Adrenal gland (tissue), 12 donors: ENCODE data around the gene RASSF8. TPM values are rescaled to one million over a fixed set of nuclear protein-coding genes. Genes with fewer than 3 reads are reported as not detected.

Source experiments
- DNase-seq, 7 donors: peaks; one replicate each; pipeline ENCODE4 v3.0.0-alpha.2; 2019 to 2020
- H3K27ac ChIP-seq, 5 donors: fragments of 200-600 bp; sonication (generic) in 4 of 5; 1 replicate in 3 of 5; 2 replicates in 2 of 5; pipeline versions ENCODE4 v1.5.1 to v1.8.0; 2016 to 2020; ENCODE audit warnings: mild to moderate bottlenecking in 1 of 5
- H3K27me3 ChIP-seq: fragments of 200-600 bp; 2 replicates; pipeline ENCODE4 v1.8.0; 2021
- H3K36me3 ChIP-seq, 2 donors: fragments of 200-600 bp; replicated peaks in 1 of 2; 1 replicate in 1 of 2; 2 replicates in 1 of 2; pipeline versions ENCODE4 v1.5.1 to v1.8.0; 2018 to 2022
- H3K4me1 ChIP-seq, 2 donors: fragments of 200-600 bp; replicated peaks in 1 of 2; 1 replicate in 1 of 2; 2 replicates in 1 of 2; pipeline versions ENCODE4 v1.5.1 to v1.8.0; 2018 to 2021
- H3K4me3 ChIP-seq, 4 donors: fragments of 200-600 bp; sonication (generic) in 3 of 4; one replicate each; pipeline ENCODE4 v1.5.1; 2016 to 2018
- H3K9me3 ChIP-seq, 3 donors: fragments of 200-600 bp; sonication (generic) in 1 of 3; replicated peaks in 1 of 3; 1 replicate in 2 of 3; 2 replicates in 1 of 3; pipeline versions ENCODE4 v1.5.1 to v1.8.0; 2016 to 2021
- POLR2A ChIP-seq, 2 donors: fragments of 450-650 bp; IDR thresholded peaks; one replicate each; pipeline ENCODE4 v1.6.1; 2017; ENCODE audit warnings: antibody characterized with exemption in 2 of 2, mild to moderate bottlenecking in 2 of 2, moderate library complexity in 1 of 2
- WGBS, 4 donors: extraction: QIAGEN DNeasy Blood & Tissue Kit in 2 of 4; methylation state at CpG; one replicate each; pipeline versions ENCODE4 v1.1.5 to v1.1.7; 2013 to 2017; 5-methylcytosine and 5-hydroxymethylcytosine counted together
- intact Hi-C, 2 donors: fragments of 100-400 bp; cut with DNase I; formaldehyde crosslinking; loops; one replicate each; pipeline versions ENCODE4 v1.14.1 to v1.15.0; 2022 to 2023
- polyA plus RNA-seq, 3 donors: library from polyadenylated mRNA; stranded (reverse); fragments of 200-250 nt in 2 of 3; fragments of 350-450 nt in 1 of 3; fragmentation: Illumina TruSeq in 1 of 3; extraction: RNeasy Lipid Tissue Mini Kit (QIAGEN cat#74804) in 1 of 3; gene quantifications; one replicate each; pipeline ENCODE4 v1.2.3, GENCODE V29; 2013 to 2014
- total RNA-seq, 9 donors: library from RNA; depleted of rRNA in 4 of 9; stranded (reverse); fragments of >200 nt in 4 of 9; fragments of 120-200 nt in 1 of 9; fragmentation: NEBNext Ultra II Directional in 1 of 9; extraction: Animal tissue kit (Norgen Biotek cat#: 25700) in 1 of 9; gene quantifications; one replicate each; pipeline versions ENCODE4 v1.1.0 to v1.2.4, GENCODE V29; 2013 to 2023
- TF ChIP-seq, protein P1 (sequence below), 6 experiments: fragments of 450-650 bp in 4 of 6; fragments of 200-600 bp in 2 of 6; sonication (generic) in 1 of 6; IDR thresholded peaks; 1 replicate in 5 of 6; 2 replicates in 1 of 6; pipeline versions ENCODE4 v1.5.1 to v1.8.0; 2016 to 2021; ENCODE audit warnings: antibody characterized with exemption in 6 of 6, mild to moderate bottlenecking in 2 of 6, moderate library complexity in 1 of 6
- donor health status: healthy with polysubstance abuse.
- donor health status: Bipolar disorder and iron deficiency.
- donor health status: DM: yes; HTN: yes; CAD: no.
- donor health status: DM: no; HTN: no; CAD: no.
- donor health status: DM: no; HTN: no; CAD: no.
- donor health status: DM: yes; HTN: yes; CAD: no.

Gene RASSF8
- total and polyA plus RNA-seq, 12 donors = 6.5 to 85.7 (median 43.9) TPM

DNA sequence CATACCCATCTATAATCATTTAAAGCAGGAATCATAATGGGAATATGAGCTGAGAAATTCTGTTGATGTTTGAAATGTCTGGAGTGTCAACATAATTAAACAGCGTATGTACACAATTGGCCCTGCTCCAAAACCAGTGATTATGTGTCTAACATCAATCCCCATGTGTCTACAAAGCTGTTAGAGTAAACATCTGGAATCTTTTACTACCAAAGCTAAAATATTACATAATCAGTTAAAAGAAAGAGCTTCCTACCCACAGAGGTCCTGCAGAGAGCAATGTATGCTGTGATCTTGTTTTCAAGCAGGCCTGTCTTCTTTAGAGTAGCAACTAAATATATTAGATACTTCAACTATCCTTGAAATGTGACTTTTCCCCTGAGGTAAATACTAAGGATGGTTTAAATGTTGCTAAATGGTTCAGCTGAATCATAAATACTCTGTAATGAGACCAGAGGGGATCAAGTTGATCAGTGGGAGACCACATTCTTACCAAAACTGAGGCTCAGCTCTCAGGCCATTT lies 74.3 kb downstream of the RASSF8 start:
- intact Hi-C loops = no loop called here
- no peak for DNase-seq
- 61 to 75% (median 70%) methylated on average over 1 of the region's 1 CpG for WGBS, 4 donors
- Histone ChIP-seq H3K4me1 (peaks cover 0 to 28% of the 10 kb centered on the region in 2 donors), H3K36me3 (no peaks in the 10 kb centered on the region), H3K9me3 (no peaks in the 10 kb centered on the region), H3K27me3 (no peaks in the 10 kb centered on the region), H3K4me3 (no peak overlapping the region), H3K27ac (no peak overlapping the region)
- TF ChIP-seq, protein P1, sequence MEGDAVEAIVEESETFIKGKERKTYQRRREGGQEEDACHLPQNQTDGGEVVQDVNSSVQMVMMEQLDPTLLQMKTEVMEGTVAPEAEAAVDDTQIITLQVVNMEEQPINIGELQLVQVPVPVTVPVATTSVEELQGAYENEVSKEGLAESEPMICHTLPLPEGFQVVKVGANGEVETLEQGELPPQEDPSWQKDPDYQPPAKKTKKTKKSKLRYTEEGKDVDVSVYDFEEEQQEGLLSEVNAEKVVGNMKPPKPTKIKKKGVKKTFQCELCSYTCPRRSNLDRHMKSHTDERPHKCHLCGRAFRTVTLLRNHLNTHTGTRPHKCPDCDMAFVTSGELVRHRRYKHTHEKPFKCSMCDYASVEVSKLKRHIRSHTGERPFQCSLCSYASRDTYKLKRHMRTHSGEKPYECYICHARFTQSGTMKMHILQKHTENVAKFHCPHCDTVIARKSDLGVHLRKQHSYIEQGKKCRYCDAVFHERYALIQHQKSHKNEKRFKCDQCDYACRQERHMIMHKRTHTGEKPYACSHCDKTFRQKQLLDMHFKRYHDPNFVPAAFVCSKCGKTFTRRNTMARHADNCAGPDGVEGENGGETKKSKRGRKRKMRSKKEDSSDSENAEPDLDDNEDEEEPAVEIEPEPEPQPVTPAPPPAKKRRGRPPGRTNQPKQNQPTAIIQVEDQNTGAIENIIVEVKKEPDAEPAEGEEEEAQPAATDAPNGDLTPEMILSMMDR (IDR thresholded peaks at IDR 0.05) = no peak
- TF ChIP-seq POLR2A (IDR thresholded peaks at IDR 0.05) = no peak

DNA sequence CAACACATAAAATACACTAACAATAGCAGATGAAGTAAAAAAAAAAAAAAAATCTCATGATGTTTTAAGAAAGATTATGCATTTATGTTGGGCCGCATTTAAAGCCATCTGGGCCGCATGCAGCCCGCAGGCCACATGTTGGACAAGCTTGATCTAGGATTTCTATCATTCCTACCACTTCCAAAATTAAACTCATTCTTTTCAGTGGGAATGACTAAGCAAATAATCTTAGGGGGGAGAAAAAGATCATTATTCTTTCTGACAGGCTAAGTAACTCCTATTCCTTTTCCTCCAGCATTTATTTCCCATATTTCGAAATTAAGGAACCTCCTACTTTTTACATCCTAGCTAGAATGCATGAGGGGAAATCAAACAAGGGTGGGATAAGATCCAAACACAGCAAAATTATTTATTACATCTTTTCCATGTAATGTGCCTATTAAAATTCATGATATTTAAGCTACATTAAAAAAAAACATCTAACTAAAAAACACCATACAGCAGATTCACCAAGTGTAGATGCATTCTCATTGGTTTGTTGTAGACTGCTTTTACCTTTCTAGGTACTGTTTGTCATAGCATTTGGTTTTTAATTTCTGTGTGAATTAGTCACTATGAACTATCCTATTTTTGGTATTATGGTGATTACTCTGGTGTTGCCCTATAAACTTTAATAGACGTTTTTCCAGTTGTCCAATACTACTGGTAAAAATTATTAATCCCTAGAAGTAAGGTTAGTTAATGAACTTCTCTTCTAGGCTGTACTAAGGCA lies 76.1 kb downstream of the RASSF8 start:
- Histone ChIP-seq H3K27me3 (no peaks in the 10 kb centered on the region), H3K4me3 (no peak overlapping the region), H3K4me1 (peaks cover 0 to 26% of the 10 kb centered on the region in 2 donors), H3K27ac (no peak overlapping the region), H3K36me3 (no peaks in the 10 kb centered on the region), H3K9me3 (no peaks in the 10 kb centered on the region)
- TF ChIP-seq POLR2A (IDR thresholded peaks at IDR 0.05) = no peak
- TF ChIP-seq, protein P1 (IDR thresholded peaks at IDR 0.05) = no peak
- intact Hi-C loops = no loop called here
- WGBS, 4 donors = 85 to 87% (median 86%) methylated on average over 5 of the region's 5 CpGs
- DNase-seq = no peak

DNA sequence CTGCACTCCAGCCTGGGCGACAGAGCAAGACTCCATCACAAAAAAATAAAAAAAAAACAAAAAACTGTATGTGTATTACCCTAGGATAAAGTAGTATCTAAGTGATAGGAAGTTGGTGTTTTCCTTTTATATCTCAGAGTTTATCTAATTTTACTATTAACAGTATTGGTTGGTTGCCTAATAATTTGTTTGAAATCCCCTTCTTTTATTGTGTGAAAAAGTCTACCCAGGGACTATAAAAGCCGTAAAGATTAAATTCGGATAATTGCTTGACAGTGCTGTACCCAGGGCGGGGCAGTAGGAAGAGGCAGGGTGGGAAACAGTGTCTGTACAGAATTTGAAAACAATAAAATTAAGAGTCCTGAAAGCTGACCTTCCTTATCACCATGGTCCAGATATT lies 78.4 kb downstream of the RASSF8 start:
- H3K4me1 ChIP-seq = peaks cover 0 to 21% of the 10 kb centered on the region in 2 donors
- no peak for DNase-seq
- H3K27me3 ChIP-seq = no peaks in the 10 kb centered on the region
- no peak overlapping the region for H3K27ac ChIP-seq
- H3K9me3 ChIP-seq = no peaks in the 10 kb centered on the region
- TF ChIP-seq POLR2A (IDR thresholded peaks at IDR 0.05) = no peak
- TF ChIP-seq, protein P1 (IDR thresholded peaks at IDR 0.05) = no peak
- intact Hi-C loops = no loop called here
- WGBS, 4 donors = 76 to 85% (median 83%) methylated on average over 4 of the region's 4 CpGs
- no peaks in the 10 kb centered on the region for H3K36me3 ChIP-seq
- no peak overlapping the region for H3K4me3 ChIP-seq

DNA sequence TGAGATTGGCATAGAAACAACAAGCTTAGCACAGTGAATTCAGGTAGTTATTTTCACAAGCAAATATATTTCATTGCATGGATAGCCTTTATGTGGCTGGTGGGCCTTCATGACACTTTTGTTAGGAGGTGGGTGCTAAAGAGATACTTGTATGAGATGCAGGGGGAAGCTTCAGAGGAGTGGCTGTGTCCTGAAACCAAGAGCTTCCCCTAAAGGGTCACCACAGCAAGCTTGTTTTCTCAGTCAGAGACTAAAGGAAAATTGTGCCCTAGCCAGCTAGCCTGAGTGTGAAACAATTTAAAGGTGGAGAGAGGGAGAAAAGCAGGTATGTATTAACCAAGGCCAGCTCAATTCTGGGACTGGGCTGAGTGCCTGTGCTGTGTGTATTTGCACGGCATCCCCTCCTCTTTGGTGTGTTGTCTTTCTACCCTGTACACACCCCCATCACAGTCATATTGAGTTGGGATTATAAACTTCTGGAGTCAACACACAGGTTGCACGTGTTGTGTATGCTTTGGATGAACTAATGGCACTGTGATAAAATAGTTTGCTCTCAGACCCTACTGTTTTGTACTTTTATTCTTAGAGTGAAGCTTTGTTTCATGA lies 79.2 kb downstream of the RASSF8 start:
- WGBS, 4 donors = 89 to 94% (median 92%) methylated on average over 2 of the region's 2 CpGs
- DNase-seq = no peak
- no peaks in the 10 kb centered on the region for H3K36me3 ChIP-seq
- intact Hi-C loops = no loop called here
- peaks cover 0 to 15% of the 10 kb centered on the region in 2 donors for H3K4me1 ChIP-seq
- no peaks in the 10 kb centered on the region for H3K9me3 ChIP-seq
- TF ChIP-seq, protein P1 (IDR thresholded peaks at IDR 0.05) = no peak
- TF ChIP-seq POLR2A (IDR thresholded peaks at IDR 0.05) = no peak
- no peaks in the 10 kb centered on the region for H3K27me3 ChIP-seq
- H3K27ac ChIP-seq = no peak overlapping the region
- no peak overlapping the region for H3K4me3 ChIP-seq
